Midbrain (tissue), 1 donor: Measurements from ENCODE around the gene DDX31.

Experiments used
- DNase-seq: peaks from one replicate; lab custom pipeline; 2025; lab: John Stamatoyannopoulos, UW

The DDX31 gene

GRCh38 chr9:132547052-132547431 lies 122.7 kb downstream of the DDX31 start:
- no peak for DNase-seq

GRCh38 chr9:132546148-132547051 lies 123.4 kb downstream of the DDX31 start:
- peak; percentile 9 for DNase-seq

GRCh38 chr9:132545578-132545977 lies 124.2 kb downstream of the DDX31 start:
- no peak for DNase-seq

GRCh38 chr9:132543960-132544359 lies 125.8 kb downstream of the DDX31 start:
- DNase-seq = no peak

GRCh38 chr9:132543251-132543650 lies 126.5 kb downstream of the DDX31 start:
- DNase-seq = no peak
